HG03565 (cell line): ENCODE data around the gene MTHFSD.

Experiments used
- ATAC-seq: cut with Tn5 transposase; IDR thresholded peaks from one replicate; pipeline ENCODE4 v1.9.1; 2021; ENCODE audit warnings: mild to moderate bottlenecking, moderate library complexity; ENCODE audit not compliant: unreplicated experiment

Gene MTHFSD

DNA sequence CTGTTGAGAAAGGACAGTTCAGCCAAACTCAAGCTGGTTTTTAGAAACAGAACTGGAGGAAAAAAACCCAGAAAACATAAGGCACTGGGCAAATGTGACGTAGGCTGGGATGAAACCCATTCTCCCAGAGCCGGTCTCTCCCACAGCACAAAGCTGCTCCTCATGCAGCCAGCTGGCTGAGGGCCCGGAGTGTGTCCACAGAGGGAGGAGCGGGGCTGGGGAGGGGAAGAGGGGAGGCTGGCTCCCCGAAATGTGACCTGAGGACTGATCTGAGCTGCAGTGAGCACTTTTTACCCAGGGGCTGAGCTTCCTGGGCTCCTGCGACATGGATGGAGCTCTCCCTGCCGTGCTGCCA, 23.9 kb downstream of the MTHFSD start:
- ATAC-seq: no peak

DNA sequence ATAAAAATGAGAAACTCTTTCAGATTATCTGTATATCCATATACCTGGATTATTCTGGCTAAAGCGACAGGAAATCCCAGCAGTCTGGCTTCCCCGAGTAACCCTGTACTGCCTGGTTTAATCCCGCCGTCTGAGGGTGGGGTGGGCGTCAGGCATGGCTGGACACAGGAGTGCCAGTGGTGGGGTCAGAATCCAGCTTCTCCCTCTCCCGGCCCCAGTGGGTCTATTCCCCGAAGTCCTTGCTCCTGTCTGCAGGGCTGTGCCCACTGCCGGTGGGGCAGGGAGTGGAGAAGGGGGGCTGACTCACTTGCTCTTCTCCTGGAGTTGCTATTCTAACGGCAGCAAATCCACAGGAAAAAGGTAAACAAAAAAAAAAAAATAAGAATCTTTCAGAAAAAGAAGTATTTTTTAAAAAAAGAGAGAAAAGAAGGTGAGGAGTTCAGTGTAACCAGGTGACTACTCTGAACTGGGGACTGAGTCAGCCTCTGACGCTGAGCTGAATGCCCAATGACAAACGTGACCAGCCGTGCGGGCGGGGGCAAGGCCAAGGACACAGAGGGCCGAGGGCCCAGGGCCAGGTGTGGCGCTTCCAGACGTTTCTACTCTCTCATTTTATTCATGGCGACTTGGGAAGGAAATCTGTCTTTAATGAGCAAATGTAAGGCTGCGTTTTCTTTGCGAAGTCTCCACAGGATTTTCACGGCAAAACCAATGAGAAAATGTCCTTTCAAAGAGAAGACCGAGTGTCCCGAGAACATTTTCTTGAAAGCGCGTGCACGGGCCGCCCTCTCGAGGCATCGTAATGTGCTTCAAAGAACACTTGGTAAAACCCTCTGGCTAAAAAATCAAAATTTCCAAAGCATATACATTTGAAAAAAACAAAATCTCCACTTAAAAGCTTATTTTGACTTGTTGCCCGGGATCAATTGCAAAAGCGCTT, 24.5 kb downstream of the MTHFSD start:
- no peak for ATAC-seq

DNA sequence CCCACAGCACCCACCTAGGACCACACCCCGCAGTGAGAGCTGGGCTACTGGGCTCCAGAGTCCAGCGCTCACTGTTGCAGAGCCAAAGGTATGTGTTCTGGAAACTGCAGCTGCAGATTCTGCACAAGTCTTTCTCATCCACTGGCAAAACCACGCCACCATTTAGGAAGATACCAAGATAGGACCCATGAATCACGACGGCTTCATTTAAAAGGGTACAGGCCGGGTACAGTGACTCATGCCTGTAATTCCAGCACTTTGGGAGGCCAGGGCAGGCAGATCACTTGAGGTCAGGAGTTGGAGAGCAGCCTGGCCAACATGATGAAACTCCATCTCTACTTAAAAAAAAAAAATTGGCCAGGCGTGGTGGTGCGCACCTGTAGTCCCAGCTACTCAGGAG, 25.9 kb downstream of the MTHFSD start:
- ATAC-seq: no peak

DNA sequence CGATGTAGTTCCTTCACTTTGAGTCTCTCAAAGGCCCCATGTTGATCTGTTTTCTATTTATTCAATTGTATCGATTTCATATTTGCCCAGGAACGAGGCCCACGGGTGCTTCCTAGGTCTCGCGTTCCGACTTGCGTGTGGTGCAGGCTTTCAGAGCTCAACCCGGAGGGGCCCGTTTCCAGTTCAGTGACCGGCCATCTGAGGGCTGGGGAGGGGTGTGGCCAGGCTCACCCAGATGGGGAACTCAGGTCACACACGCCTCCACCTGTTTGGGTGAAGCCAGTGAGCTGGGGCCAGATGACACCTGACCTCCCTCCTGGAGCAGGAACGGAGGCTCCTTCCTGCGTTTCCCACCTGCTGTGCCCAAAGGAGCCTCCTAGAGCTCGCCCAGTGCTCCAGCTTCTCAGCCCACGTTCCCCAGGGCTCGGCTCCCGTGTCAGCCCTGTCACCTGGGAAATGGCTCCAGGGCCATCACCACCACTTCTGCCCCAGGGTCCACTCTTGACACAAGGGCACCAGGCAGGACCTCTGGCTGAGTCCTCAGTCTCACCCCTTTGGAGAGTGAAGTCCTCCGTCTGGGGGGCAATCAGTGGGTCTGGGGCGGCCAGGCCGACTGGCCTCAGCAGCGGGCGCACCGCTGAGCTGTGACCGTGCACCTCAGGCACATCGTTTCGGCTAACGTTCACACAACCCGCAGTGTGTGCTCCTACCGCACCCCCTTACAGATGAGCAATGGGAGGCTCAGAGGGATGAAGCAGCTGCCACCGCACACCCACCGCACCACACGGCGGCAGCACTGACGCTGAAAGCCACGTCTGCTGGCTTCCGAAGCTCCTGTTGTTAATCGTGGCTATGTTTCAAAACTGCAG, 26.7 kb downstream of the MTHFSD start:
- ATAC-seq: no peak

DNA sequence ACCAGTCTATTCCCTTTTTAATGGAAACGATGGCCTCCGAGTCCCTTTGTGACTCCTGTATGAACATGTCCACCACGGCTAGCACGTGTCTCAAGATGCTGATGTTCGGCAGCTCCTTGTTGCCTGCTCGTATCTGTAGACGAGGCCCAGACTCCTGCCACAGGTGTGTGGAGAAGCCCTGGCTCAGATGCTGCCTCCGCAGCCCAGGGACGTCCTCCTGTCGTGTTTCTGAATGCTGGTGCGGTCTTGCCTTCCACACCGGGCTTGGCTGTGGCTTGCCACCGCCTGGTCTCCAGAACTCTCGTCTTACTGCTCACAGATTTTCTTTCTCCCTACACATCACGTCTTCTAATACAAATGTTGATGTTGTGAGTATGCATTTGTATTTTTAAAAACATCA, 27.7 kb downstream of the MTHFSD start:
- no peak for ATAC-seq

DNA sequence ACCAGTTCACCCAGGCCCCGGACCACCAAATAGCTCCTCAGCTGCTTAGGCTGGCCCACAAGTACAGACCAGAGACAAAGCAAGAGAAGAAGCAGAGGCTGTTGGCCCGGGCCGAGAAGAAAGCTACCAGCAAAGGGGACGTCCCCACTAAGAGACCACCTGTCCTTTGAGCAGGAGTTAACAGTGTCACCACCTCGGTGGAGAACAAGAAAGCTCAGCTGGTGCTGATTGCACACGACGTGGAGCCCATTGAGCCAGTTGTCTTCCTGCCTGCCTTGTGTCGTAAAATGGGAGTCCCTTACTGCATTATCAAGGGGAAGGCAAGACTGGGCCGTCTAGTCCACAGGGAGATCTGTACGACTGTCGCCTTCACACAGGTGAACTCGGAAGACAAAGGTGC, 29.3 kb downstream of the MTHFSD start:
- ATAC-seq: no peak

DNA sequence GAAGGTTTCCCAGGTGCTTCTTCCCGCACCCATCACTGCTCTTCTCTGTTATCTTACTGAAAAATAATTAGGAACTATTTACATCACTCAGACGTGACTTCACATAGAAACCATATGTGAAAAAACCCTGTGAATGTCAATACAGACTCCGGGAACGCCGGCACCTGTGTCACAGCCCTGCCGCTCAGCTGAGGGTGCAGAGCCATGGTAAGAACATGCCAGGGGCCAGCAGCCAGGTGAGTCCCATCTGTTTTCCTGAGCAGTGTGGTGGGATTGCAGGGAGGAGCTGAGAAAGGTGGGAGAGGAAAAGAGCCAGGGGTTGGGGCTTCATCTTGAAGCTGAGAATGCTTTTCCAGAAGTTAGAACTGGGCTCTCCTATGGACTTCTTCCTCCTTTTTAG, 31.0 kb downstream of the MTHFSD start:
- ATAC-seq: no peak

DNA sequence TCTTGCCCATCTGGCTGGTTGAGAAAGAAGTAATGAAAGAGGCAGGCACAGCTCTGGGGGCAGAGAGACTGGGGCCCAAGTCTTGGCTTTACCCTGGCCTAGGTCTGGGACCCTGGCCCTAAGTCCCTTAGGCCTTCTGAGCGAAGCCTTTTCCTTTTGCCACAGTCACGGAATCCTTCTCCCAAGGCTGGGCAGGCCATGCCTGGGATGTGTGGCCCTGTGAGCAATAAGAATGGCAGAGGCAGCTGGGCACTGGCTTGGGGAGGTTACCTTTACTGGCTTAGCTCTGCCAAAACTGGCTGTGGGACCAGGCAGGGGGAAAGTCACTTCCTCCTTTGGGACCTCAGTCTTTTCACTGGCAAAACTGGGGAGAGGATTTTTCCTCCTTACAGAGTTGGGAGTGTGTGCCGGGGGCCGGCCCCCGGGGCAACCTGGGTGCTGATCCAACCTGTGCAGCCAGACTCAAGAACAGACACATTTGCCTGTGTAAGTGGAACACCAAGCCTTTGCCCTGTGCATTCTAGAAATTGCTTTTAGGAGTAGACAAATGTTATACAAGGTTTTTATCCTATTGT, 31.8 kb downstream of the MTHFSD start:
- ATAC-seq: no peak

DNA sequence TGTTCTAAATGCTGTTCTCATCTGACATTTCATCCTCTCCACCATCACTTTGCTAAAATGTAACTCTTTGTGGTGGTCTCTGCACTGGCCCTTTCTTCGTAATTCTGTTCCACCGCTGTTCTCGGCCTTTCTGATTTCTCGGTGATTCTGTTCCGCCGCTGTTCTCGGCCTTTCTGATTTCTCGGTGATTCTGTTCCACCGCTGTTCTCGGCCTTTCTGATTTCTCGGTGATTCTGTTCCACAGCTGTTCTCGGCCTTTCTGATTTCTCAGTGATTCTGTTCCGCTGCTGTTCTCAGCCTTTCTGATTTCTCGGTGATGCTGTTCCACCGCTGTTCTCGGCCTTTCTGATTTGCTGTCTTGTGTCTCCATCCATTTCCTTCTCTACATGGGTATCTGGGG, 32.4 kb downstream of the MTHFSD start:
- no peak for ATAC-seq

DNA sequence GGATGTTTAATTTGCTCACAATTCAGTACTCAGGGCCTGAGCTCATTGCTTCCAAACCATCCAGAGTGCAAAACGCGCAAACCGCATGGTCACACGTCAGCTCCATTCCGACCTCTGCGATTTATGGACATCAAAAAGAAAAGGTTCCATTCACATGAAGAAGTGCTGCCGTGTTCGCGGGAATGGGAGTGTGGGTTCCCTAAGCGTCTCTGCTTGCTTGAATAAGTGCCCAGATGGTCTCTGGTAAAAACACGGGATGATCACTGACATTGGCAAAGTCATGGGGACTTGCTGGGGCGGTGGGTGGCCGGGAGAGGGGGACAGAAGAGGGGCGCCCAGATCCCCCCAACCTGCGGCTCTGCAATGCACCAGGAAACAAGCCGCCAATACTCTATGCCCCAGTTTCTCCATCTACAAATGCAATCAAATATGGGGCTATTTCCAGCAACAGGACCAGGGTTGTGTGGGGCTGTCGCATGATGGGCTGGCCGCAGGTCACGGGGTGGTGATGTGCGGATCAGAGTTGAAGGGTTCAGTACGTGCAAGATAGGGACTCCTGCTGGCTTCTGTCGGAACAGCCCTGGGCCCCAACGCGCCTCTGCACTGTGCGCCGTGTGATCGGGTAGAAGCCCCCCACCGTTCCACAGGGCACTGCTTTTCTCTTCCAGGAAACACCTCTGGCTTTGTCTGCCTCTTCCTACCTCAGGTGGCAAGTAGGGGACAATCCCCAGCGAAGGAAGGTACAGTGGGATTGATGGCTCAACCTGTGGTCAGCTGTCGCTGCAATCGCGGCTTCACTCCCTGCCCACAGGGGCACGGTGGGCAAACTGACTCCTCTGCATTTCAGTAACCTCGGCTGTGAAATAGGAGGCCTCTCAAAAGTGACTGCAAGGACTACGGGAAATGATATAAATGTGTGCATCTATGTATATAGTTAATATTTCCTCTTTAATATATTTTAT, 33.5 kb downstream of the MTHFSD start:
- no peak for ATAC-seq

DNA sequence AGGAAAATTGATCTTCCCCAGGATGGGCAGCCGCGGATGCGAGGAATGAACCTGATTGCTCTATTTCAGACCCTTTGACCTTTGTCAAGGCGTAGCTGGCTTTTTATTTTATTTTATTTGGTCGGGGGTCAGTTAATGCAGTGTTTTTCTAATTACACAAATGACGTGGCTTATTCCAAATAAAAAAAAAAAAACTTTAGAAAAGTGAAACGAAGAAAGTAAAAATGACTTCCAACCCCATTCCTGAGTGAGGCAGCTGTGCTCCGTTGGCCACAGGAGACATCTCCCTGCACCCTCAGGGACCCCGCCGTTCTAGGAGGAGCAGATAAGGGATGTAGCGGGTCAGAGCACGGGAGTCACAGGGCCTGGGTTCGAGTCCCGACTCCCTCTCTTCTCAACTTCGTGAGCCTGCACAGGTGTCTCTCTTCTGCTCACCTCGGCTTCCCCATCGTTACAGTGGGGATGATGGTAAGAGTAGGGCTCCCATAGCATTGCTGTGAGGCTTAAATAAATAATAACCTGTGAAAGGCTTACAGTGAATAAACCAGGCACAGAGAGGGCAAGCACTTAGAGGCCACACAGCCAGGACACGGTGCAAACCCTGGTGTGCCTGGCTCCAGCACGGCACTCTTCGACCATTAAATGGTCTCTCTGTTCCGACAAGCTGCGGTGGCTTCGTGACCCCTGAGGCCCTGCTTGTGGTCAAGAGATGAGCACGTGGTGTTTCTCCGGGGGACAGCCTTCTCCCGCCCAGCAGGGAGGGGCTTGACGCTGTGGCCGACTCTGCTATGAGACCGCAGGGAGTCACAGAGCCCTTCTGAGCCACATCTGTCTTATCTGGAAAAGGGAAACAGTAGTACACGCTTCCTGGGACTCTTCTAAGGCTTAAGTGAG, 34.5 kb downstream of the MTHFSD start:
- no peak for ATAC-seq

DNA sequence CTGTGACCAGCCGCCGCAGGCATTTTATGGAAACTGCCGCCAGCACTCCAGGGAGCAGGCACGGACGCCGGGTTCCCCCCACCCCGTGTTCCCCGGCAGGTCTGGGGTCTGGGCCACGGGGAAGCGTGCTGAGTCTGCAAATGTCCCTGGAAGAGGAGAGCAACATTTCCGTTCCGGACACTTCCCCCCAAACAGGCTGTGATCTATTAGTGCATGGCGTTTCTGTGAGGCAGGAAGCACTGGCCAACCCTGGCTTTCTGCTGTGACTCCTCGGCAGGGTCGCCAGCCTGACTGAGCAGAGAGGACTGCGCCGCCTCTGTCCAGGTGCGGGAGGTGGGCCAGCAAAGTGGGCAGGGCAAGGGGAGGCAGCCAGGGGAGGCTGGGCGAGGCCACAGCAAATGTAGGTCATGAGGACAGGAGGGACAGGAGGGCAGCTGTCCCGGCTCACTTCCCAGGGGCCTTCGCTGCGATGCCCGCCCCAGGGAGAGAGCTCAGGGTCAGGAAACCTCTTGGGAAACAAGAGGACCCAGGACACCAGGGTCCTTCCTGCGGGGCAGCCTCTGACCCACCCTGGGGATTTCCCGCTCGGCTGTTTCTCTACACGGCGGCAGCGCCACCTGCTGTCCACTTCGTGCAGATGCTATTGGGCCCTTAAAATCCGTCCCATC, 35.3 kb downstream of the MTHFSD start:
- ATAC-seq: no peak

DNA sequence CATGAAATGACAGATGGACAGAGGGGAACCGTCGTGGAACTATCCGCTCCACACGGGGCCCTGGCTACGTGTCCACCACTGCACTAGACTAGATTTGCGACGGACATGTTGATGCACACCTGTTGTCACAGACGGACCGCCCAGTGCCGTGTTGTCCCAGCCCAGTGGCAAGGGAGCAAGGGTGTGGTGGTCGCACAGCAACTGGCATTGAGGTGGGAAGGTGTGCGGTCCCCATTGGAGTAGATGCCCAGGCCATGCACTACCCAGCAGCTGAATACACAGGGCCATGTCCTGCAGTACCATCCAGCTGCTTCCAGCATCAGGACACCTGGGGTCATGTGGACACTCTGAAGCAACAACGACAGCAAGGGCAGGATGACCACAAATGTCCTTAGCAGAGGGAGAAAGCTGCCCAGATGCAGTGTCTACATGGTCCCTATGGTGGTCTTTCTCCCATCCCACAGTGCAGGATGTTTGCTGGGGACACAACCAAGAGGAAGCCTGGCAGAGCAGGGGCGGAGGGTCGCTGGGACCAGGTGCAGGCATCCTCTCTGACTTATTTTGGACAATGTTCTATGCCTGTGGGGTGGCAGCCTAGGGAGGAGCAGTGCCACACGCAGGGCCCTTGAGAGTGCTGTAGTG, 35.9 kb downstream of the MTHFSD start:
- ATAC-seq: no peak

DNA sequence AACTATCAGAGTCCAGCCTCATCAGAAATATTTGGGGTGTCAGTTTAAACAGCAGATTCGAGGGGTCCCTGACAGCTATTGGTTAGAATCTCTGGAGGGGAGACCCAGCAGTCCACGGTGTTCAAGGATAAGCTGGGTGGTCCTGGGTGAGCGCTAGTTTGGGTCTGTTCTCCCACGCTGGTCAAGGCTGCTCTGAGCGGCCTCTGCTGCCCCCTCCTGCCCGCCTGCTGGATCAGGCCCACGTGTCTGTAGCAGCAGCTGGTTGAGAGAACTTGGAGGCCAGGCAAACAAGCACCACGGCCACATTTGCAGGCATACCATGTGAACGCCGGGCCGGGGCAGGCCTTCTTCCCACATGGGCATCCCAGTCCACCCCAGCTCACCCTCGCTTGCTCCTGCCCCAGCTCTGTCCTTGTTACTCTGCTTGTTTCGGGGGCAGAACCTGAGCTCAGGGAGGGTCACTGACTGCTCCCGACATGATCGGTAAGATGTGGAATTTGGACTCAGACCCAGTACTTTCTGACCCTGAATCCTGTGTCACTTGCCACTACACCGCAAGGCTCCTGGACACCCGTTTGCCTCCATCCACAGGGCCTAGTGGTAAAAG, 37.3 kb downstream of the MTHFSD start:
- no peak for ATAC-seq

DNA sequence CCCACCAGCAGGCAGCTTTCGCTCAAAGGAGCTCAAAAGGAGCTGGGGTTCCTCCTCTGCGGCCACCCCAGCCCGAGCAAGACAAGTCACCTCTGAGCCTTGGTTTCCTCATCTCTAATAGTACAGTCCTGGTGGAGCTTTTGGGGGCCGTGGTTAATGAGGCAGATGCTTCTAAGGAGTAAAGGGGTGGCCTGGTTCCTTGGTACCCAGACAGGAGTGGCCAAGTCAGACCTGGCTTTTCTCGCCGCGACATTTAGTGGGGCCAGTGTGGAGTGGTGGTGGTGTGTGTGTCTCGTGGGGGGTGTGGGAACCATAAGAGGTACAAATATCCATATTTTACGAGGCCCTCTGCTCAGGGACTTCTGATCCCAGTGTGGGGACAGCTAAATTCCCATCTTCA, 38.0 kb downstream of the MTHFSD start:
- no peak for ATAC-seq

DNA sequence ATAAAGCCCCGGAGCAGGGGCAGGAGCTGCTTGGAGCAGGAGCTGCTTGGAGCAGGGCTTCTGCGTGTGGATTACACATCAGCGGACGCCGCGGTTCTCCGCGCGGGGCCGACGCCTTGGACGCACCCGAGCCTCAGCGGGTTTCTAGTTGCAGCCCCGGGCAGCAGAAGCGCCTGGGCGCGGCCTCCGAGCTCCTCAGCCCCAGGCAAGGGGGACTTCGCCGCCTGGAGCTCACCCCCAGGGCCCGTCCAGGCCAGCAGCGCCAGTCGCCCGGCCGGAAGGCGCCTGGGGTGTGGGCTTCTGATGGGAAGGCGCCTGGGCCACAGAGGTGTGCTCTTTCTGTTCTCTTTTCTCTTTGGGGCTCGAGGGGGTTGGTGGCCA, 38.4 kb downstream of the MTHFSD start:
- no peak for ATAC-seq

DNA sequence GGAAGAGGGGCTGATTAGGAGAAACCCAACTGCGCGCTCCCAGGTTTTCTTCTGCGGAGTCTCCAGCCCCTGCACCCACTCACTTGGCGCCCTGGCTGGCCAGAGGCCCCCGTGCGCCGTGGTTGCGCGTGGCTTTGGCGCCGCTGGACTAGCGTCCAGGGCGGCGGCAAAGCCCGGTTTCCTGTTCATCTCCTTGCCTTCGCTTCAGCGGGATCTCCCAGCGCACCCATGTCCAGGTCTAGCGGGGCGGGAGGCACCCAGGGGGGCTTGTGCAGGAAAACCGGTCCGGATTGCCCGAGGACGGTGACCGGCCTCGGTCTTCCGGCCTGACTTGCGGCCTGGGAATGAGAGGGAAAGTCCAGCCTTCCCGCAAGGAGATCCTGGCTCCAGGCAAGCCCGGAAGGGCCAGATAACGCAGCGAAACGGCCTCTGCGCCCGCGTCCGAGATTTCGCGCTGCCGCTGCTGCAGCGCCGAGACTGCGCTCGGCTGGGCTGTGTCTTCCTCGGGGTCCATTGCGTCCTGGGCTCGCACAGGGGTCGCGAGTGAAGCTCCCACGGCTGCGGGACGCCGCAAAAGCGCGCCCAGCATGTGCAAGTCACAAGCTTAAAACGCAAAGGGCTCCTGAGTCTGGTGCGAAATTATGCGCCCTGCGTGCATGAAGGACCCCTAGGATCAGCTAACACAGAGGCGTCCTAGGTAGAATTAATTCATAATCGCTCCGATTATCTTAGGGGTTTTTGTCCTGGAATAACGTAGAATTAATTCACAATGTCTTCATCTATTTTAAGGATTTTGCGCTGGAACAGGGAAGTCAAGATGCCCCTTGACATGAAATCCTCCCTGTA, 39.0 kb downstream of the MTHFSD start:
- ATAC-seq: no peak
